Measurements from ENCODE around the gene TTC7B. TPM values are rescaled to one million over a fixed set of nuclear protein-coding genes. Genes with fewer than 3 reads are reported as not detected.

The TTC7B gene
- polyA plus RNA-seq, 1 donor from 2014 or later, result 19.9 TPM

DNA sequence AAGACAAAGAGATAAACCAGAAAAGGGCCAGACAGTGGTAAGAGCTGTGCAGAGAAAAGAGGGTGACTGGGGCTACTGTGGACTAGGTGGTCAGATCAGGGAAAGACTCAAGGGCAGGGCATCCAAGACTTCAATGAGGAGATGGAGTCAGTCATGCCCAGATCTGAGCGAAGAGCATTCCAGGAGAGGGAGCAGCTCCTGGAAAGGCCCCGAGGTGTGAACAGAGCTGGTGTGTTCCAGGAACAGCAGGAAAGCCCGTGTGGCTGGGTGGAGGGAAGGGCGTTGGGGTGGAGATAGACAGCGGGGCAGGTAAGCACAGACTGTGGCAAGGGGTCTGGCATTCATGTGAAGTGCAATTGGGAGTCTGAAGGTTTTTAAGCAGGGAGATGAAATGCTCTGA lies 16.8 kb downstream of the TTC7B start:
- Histone ChIP-seq H3K9me2 (ENCODE audit: insufficient read depth, low read length) (no peaks in the 10 kb centered on the region), H4K20me1 (ENCODE audit: insufficient read depth) (no peaks in the 10 kb centered on the region), H3F3A (ENCODE audit: insufficient read depth, low read length, poor library complexity, severe bottlenecking) (no peaks in the 10 kb centered on the region), H3K4me3 (ENCODE audit: low read length) (no peak overlapping the region), H3K4me2 (ENCODE audit: low read length) (no peak overlapping the region), H2AFZ (ENCODE audit: low read depth, low read length) (no peak overlapping the region), H3K27ac (ENCODE audit: low read length) (no peak overlapping the region), H3K36me3 (ENCODE audit: insufficient read depth, low read length) (no peaks in the 10 kb centered on the region), H3K9ac (ENCODE audit: low read length) (no peak overlapping the region), H3K79me2 (replicated peaks; ENCODE audit: insufficient read depth, low read length) (no peaks in the 10 kb centered on the region), H3K9me3 (ENCODE audit: low read length) (no peaks in the 10 kb centered on the region), H3K27me3 (ENCODE audit: insufficient read depth, low read depth, low read length) (no peaks in the 10 kb centered on the region)
- no peak for TF ChIP-seq TAF1 (IDR thresholded peaks at IDR 0.05; ENCODE audit: low read depth)
- TF ChIP-seq POLR2AphosphoS5 (IDR thresholded peaks at IDR 0.05), result no peak
- no peak for TF ChIP-seq SMC3 (conservative IDR thresholded peaks at IDR 0.05; ENCODE audit: poor library complexity)
- TF ChIP-seq, protein P1, sequence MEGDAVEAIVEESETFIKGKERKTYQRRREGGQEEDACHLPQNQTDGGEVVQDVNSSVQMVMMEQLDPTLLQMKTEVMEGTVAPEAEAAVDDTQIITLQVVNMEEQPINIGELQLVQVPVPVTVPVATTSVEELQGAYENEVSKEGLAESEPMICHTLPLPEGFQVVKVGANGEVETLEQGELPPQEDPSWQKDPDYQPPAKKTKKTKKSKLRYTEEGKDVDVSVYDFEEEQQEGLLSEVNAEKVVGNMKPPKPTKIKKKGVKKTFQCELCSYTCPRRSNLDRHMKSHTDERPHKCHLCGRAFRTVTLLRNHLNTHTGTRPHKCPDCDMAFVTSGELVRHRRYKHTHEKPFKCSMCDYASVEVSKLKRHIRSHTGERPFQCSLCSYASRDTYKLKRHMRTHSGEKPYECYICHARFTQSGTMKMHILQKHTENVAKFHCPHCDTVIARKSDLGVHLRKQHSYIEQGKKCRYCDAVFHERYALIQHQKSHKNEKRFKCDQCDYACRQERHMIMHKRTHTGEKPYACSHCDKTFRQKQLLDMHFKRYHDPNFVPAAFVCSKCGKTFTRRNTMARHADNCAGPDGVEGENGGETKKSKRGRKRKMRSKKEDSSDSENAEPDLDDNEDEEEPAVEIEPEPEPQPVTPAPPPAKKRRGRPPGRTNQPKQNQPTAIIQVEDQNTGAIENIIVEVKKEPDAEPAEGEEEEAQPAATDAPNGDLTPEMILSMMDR (IDR thresholded peaks at IDR 0.05; ENCODE audit: poor library complexity, severe bottlenecking), result no peak
- TF ChIP-seq, protein P2, sequence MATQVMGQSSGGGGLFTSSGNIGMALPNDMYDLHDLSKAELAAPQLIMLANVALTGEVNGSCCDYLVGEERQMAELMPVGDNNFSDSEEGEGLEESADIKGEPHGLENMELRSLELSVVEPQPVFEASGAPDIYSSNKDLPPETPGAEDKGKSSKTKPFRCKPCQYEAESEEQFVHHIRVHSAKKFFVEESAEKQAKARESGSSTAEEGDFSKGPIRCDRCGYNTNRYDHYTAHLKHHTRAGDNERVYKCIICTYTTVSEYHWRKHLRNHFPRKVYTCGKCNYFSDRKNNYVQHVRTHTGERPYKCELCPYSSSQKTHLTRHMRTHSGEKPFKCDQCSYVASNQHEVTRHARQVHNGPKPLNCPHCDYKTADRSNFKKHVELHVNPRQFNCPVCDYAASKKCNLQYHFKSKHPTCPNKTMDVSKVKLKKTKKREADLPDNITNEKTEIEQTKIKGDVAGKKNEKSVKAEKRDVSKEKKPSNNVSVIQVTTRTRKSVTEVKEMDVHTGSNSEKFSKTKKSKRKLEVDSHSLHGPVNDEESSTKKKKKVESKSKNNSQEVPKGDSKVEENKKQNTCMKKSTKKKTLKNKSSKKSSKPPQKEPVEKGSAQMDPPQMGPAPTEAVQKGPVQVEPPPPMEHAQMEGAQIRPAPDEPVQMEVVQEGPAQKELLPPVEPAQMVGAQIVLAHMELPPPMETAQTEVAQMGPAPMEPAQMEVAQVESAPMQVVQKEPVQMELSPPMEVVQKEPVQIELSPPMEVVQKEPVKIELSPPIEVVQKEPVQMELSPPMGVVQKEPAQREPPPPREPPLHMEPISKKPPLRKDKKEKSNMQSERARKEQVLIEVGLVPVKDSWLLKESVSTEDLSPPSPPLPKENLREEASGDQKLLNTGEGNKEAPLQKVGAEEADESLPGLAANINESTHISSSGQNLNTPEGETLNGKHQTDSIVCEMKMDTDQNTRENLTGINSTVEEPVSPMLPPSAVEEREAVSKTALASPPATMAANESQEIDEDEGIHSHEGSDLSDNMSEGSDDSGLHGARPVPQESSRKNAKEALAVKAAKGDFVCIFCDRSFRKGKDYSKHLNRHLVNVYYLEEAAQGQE (IDR thresholded peaks at IDR 0.05; ENCODE audit: borderline replicate concordance), result no peak
- no peak for TF ChIP-seq EP300 (conservative IDR thresholded peaks at IDR 0.05; ENCODE audit: poor library complexity, severe bottlenecking)
- no peak for TF ChIP-seq RAD21 (conservative IDR thresholded peaks at IDR 0.05)
- TF ChIP-seq EZH2 (IDR thresholded peaks at IDR 0.05; ENCODE audit: borderline replicate concordance, insufficient read depth, low read length, poor library complexity, severe bottlenecking), result no peak
- no peak for TF ChIP-seq MXI1 (conservative IDR thresholded peaks at IDR 0.05; ENCODE audit: poor library complexity, severe bottlenecking)

DNA sequence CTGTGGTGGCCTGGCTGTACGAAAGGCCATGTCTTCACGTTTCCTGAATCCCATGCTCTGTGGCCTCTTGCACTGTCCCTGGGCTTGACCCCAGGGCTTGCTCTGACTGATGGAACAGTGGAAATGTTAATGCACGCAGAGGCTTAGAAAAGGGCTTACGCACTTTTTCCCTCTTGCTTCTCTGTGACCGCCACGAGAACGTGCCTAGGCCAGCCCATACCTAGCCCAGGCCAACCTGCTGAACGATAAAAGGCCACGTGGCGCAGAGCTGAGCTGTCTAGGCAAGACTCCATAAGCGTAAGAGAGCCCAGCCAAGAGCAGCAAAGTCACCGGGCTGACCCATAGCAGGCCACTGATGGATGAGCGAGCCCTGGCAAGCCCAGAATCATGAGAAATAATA lies 18.3 kb downstream of the TTC7B start:
- no peak for TF ChIP-seq MXI1 (conservative IDR thresholded peaks at IDR 0.05; ENCODE audit: poor library complexity, severe bottlenecking)
- TF ChIP-seq, protein P1 (IDR thresholded peaks at IDR 0.05; ENCODE audit: poor library complexity, severe bottlenecking), result no peak
- Histone ChIP-seq H3K27ac (ENCODE audit: low read length) (no peak overlapping the region), H3K79me2 (replicated peaks; ENCODE audit: insufficient read depth, low read length) (no peaks in the 10 kb centered on the region), H3K36me3 (ENCODE audit: insufficient read depth, low read length) (no peaks in the 10 kb centered on the region), H2AFZ (ENCODE audit: low read depth, low read length) (no peak overlapping the region), H3K9me2 (ENCODE audit: insufficient read depth, low read length) (no peaks in the 10 kb centered on the region), H3K27me3 (ENCODE audit: insufficient read depth, low read depth, low read length) (no peaks in the 10 kb centered on the region), H4K20me1 (ENCODE audit: insufficient read depth) (no peaks in the 10 kb centered on the region), H3K9ac (ENCODE audit: low read length) (no peak overlapping the region), H3K4me2 (ENCODE audit: low read length) (no peak overlapping the region), H3K4me3 (ENCODE audit: low read length) (no peak overlapping the region), H3F3A (ENCODE audit: insufficient read depth, low read length, poor library complexity, severe bottlenecking) (no peaks in the 10 kb centered on the region), H3K9me3 (ENCODE audit: low read length) (no peaks in the 10 kb centered on the region)
